ENCODE data around the gene SNAI3. TPM values are rescaled to one million over a fixed set of nuclear protein-coding genes. Genes with fewer than 3 reads are reported as not detected.
A peak's percentile ranks its signal among the peaks of the same experiment; 100 is the strongest.

The SNAI3 gene
- total RNA-seq, 4 donors from 2014 or later = 0.23 to 0.95 TPM; not detected in 2

- Histone ChIP-seq H3K4me1 (peaks cover 2 to 19% (median 4%) of the 10 kb centered on the region in 3 donors), H3K9me3 (no peaks in the 10 kb centered on the region), H3K4me3 (no peak overlapping the region), H3K27me3 (no peaks in the 10 kb centered on the region), H3K27ac (no peak overlapping the region), H3K36me3 (peaks cover 36 to 87% (median 50%) of the 10 kb centered on the region in 3 donors)
- TF ChIP-seq CTCF (IDR thresholded peaks at IDR 0.05) = no peak
- WGBS, 2 donors = 67 to 81% methylated on average over 4 to 9 of the region's 27 CpGs
- DNase-seq = no peak
- intact Hi-C loops (cut with DNase I) = no loop called here
These were observed 47.5 kb upstream of the SNAI3 start for GRCh38 chr16:88733630-88734360.

DNA sequence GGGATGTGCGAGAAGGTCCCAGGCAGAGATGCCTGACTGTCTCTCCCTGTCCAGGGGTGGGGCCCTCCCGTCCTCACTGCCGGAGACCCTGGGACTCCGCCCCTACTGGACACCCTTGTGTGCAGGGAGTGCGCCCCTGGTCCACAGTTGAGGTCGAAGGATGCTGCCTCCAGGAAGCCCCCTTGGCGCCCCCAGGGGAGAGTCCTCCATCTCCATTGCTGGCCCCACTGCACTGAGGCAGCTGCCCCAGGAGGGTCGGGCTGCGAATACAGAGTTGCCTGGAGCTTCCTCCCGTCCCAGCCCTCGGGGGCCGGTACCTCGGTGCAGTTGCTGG is 46.6 kb upstream of the SNAI3 start:
- intact Hi-C loops (cut with DNase I) = no loop called here
- no peaks in the 10 kb centered on the region for H3K27me3 ChIP-seq
- peaks cover 0 to 11% (median 4%) of the 10 kb centered on the region in 3 donors for H3K4me1 ChIP-seq
- TF ChIP-seq CTCF (IDR thresholded peaks at IDR 0.05) = no peak
- no peak for TF ChIP-seq POLR2A (IDR thresholded peaks at IDR 0.05)
- no peak for DNase-seq
- no peak overlapping the region for H3K4me3 ChIP-seq
- no peaks in the 10 kb centered on the region for H3K9me3 ChIP-seq
- H3K27ac ChIP-seq = no peak overlapping the region
- 73 to 75% methylated on average over 3 to 5 of the region's 13 CpGs for WGBS, 2 donors
- peaks cover 36 to 86% (median 51%) of the 10 kb centered on the region in 3 donors for H3K36me3 ChIP-seq

- intact Hi-C loops (cut with DNase I) = no loop called here
- TF ChIP-seq CTCF (IDR thresholded peaks at IDR 0.05) = no peak
- no peak for TF ChIP-seq POLR2A (IDR thresholded peaks at IDR 0.05)
- no peaks in the 10 kb centered on the region for H3K9me3 ChIP-seq
- peaks cover 36 to 86% (median 54%) of the 10 kb centered on the region in 3 donors for H3K36me3 ChIP-seq
- H3K4me3 ChIP-seq = no peak overlapping the region
- H3K27me3 ChIP-seq = no peaks in the 10 kb centered on the region
- H3K4me1 ChIP-seq = peaks cover 0 to 5% (median under 1%) of the 10 kb centered on the region in 3 donors
- H3K27ac ChIP-seq = no peak overlapping the region
- WGBS, 2 donors = 57% methylated on average over 1 of the region's 30 CpGs; no CpG with 5 or more reads in 1 of the 2 donors
- DNase-seq = no peak
These were observed 46.1 kb upstream of the SNAI3 start for GRCh38 chr16:88732172-88732960.

GRCh38 chr16:88731699-88732098 is 45.4 kb upstream of the SNAI3 start:
- no peaks in the 10 kb centered on the region for H3K27me3 ChIP-seq
- H3K4me3 ChIP-seq = no peak overlapping the region
- TF ChIP-seq POLR2A (IDR thresholded peaks at IDR 0.05) = no peak
- no peak for TF ChIP-seq CTCF (IDR thresholded peaks at IDR 0.05)
- DNase-seq = peak; percentile 84
- peaks cover 42 to 87% (median 61%) of the 10 kb centered on the region in 3 donors for H3K36me3 ChIP-seq
- no peaks in the 10 kb centered on the region for H3K4me1 ChIP-seq
- H3K9me3 ChIP-seq = no peaks in the 10 kb centered on the region
- no peak overlapping the region for H3K27ac ChIP-seq
- intact Hi-C loops (cut with DNase I) = no loop called here
- WGBS, 2 donors = 70 to 88% methylated on average over 2 to 9 of the region's 15 CpGs

Measured in esophagus squamous epithelium (tissue), 5 donors.